HG02610 (cell line): ENCODE data around the gene TMEM143.
"Not testable (repeated sequence)": the region's sequence is repeated elsewhere in the genome, so short reads cannot be mapped to it uniquely, and the experiment has no call there.

Experiments
- ATAC-seq: cut with Tn5 transposase; IDR thresholded peaks from one replicate; pipeline ENCODE4 v1.9.1; 2021; ENCODE audit warnings: mild to moderate bottlenecking, moderate library complexity; ENCODE audit not compliant: unreplicated experiment

The TMEM143 gene

GRCh38 chr19:48297975-48298374, 65.8 kb downstream of the TMEM143 start:
- no peak for ATAC-seq

- no peak for ATAC-seq
These were observed 66.6 kb downstream of the TMEM143 start for GRCh38 chr19:48296963-48297734.

GRCh38 chr19:48295458-48295857, 68.3 kb downstream of the TMEM143 start:
- ATAC-seq = no peak

GRCh38 chr19:48292798-48293197, 70.9 kb downstream of the TMEM143 start:
- no peak for ATAC-seq

GRCh38 chr19:48291489-48291815, 72.3 kb downstream of the TMEM143 start:
- ATAC-seq = not testable (repeated sequence)

GRCh38 chr19:48290771-48291488, 72.8 kb downstream of the TMEM143 start:
- no peak for ATAC-seq

GRCh38 chr19:48290401-48290770, 73.4 kb downstream of the TMEM143 start:
- ATAC-seq = no peak

GRCh38 chr19:48287748-48288147, 76.0 kb downstream of the TMEM143 start:
- no peak for ATAC-seq

- ATAC-seq = no peak
These were observed 78.8 kb downstream of the TMEM143 start for GRCh38 chr19:48284896-48285295.

GRCh38 chr19:48283908-48284307, 79.8 kb downstream of the TMEM143 start:
- ATAC-seq = no peak
